HepG2 (cell line): Measurements from ENCODE around the gene PAK1. TPM values are rescaled to one million over a fixed set of nuclear protein-coding genes. Genes with fewer than 3 reads are reported as not detected.

Experiments used
- AHDC1 ChIP-seq: sonication (generic); formaldehyde crosslinking; IDR thresholded peaks from 2 replicates; pipeline ENCODE4 v1.5.1; 2020; ENCODE audit warnings: mild to moderate bottlenecking, missing genetic modification reagents, borderline replicate concordance
- ATF6 ChIP-seq: sonication (generic); formaldehyde crosslinking; conservative IDR thresholded peaks from 2 replicates; pipeline ENCODE4 v1.4.0; 2020; ENCODE audit warnings: missing genetic modification reagents
- CERS6 ChIP-seq: sonication (generic); formaldehyde crosslinking; IDR thresholded peaks from 2 replicates; pipeline ENCODE4 v1.5.0; 2020; ENCODE audit warnings: missing genetic modification reagents
- HMG20A ChIP-seq: IDR thresholded peaks from 2 replicates; pipeline ENCODE4 v1.6.1; 2016; ENCODE audit warnings: borderline replicate concordance
- IKZF4 ChIP-seq: sonication (generic); formaldehyde crosslinking; IDR thresholded peaks from 2 replicates; pipeline ENCODE4 v1.5.1; 2020; ENCODE audit warnings: borderline replicate concordance, mild to moderate bottlenecking, low read depth, missing genetic modification reagents; ENCODE audit errors: not compliant biosample characterization
- IRX3 ChIP-seq: sonication (generic); formaldehyde crosslinking; IDR thresholded peaks from 2 replicates; pipeline ENCODE4 v1.8.1; 2023; ENCODE audit warnings: mild to moderate bottlenecking, low read depth, missing genetic modification reagents, borderline replicate concordance
- POLR2AphosphoS2 ChIP-seq: IDR thresholded peaks from 2 replicates; pipeline ENCODE4 v1.6.1; 2011; ENCODE audit warnings: low read depth, low read length, improper control_type of control experiment
- PRDM4 ChIP-seq: sonication (generic); formaldehyde crosslinking; IDR thresholded peaks from 2 replicates; pipeline ENCODE4 v1.9.0; 2021; ENCODE audit warnings: missing genetic modification reagents, borderline replicate concordance
- RARA ChIP-seq: IDR thresholded peaks from 2 replicates; pipeline ENCODE4 v1.6.1; 2016; ENCODE audit warnings: missing genetic modification reagents, missing compliant biosample characterization
- SNAPC5 ChIP-seq: sonication (generic); formaldehyde crosslinking; IDR thresholded peaks from 2 replicates; pipeline ENCODE4 v1.8.1; 2023; ENCODE audit warnings: mild to moderate bottlenecking, missing genetic modification reagents, borderline replicate concordance
- STAG1 ChIP-seq: sonication (generic); formaldehyde crosslinking; IDR thresholded peaks from 2 replicates; pipeline ENCODE4 v1.4.0; 2020; ENCODE audit warnings: missing genetic modification reagents
- TEAD3 ChIP-seq: optimal IDR thresholded peaks from 2 replicates; pipeline ENCODE3; 2016; ENCODE audit warnings: borderline replicate concordance
- TGIF2 ChIP-seq: IDR thresholded peaks from 2 replicates; pipeline ENCODE4 v1.6.1; 2016; ENCODE audit warnings: control low read depth, missing compliant biosample characterization
- UBTF ChIP-seq: sonication (generic); formaldehyde crosslinking; IDR thresholded peaks from 2 replicates; pipeline ENCODE4 v1.4.0; 2020; ENCODE audit warnings: mild to moderate bottlenecking, missing genetic modification reagents
- ZNF546 ChIP-seq: sonication (generic); formaldehyde crosslinking; conservative IDR thresholded peaks from 2 replicates; pipeline ENCODE4 v1.8.1; 2023; ENCODE audit warnings: mild to moderate bottlenecking, missing genetic modification reagents
- ZNF816 ChIP-seq: sonication (generic); formaldehyde crosslinking; IDR thresholded peaks from 2 replicates; pipeline ENCODE4 v1.8.0; 2022; ENCODE audit warnings: missing genetic modification reagents, mild to moderate bottlenecking, borderline replicate concordance
- polyA plus RNA-seq, 8 experiments: library from polyadenylated mRNA; depleted of rRNA in 3 of 8; stranded (reverse) in 7 of 8; unstranded in 1 of 8; fragments of >200 nt; fragmentation: Illumina TruSeq in 4 of 8; extraction: Trizol in 4 of 8; gene quantifications; 2 replicates each; pipeline versions ENCODE4 v1.2.1 to v1.2.3, GENCODE V29; 2011 to 2016; ENCODE audit warnings: low read depth in 4 of 8, missing spikeins in 1 of 8, mixed read lengths in 1 of 8; ENCODE audit not compliant: insufficient read depth in 1 of 8
- total RNA-seq, 5 experiments: library from RNA; depleted of rRNA; stranded (reverse); fragments of >200 nt; fragmentation: Illumina TruSeq; extraction: Trizol; gene quantifications; 2 replicates each; pipeline ENCODE4 v1.2.3, GENCODE V29; 2016; ENCODE audit warnings: low read depth in 1 of 5

The PAK1 gene
- total and polyA plus RNA-seq, 2 of the 13 experiments (the other 11 are each of a cell fraction or from before 2014, with no cell fraction given) = 1.5 to 4.3 TPM

- TF ChIP-seq CERS6 (CRISPR knock-in tag) = no peak
- no peak for TF ChIP-seq SNAPC5 (CRISPR knock-in tag)
- TF ChIP-seq ZNF546 (CRISPR knock-in tag) = no peak
- peak; percentile 73; the same call in 1 of the 2 replicates for TF ChIP-seq HMG20A (CRISPR knock-in tag)
- TF ChIP-seq RARA (CRISPR knock-in tag) = peak; percentile 84
- TF ChIP-seq STAG1 (CRISPR knock-in tag) = no peak
- no peak for TF ChIP-seq UBTF (CRISPR knock-in tag)
- no peak for TF ChIP-seq IKZF4 (CRISPR knock-in tag)
- no peak for TF ChIP-seq ATF6 (CRISPR knock-in tag)
- TF ChIP-seq IRX3 (CRISPR knock-in tag) = no peak
- TF ChIP-seq TEAD3 (CRISPR knock-in tag) = peak; percentile 74
- TF ChIP-seq PRDM4 (CRISPR knock-in tag) = no peak
- no peak for TF ChIP-seq POLR2AphosphoS2
- TF ChIP-seq ZNF816 = no peak
- TF ChIP-seq AHDC1 (CRISPR knock-in tag) = peak; percentile 33; the same call in 1 of the 2 replicates
- no peak for TF ChIP-seq TGIF2 (CRISPR knock-in tag)
Observed at GRCh38 chr11:77299528-77299993, 174.3 kb downstream of the PAK1 start (continued).
